NCI-H2196 (cell line): ENCODE results near the gene LRP1B.

Source experiments
- DNase-seq: peaks from one replicate; lab custom pipeline; 2025; ENCODE audit not compliant: unreplicated experiment; lab: John Stamatoyannopoulos, UW

LRP1B gene

DNA sequence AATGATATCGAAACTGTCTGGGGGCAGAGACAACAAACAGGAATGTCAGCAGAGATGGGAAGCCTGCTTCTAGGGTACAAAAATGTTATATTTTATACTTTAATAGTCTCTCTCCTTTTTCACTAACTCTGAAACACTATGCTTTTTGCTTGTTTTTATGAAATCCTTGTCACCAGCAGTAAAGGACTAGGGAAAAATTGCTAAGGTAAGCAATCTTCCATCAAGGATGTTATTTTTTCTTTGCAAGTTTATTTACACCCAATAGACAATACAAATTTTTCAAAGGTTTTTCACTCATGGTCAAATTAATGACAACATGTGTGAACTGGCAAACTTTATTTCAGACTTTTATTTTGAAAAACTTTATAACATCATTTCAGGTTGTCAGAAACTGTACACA, 1884.8 kb downstream of the LRP1B start:
- no peak for DNase-seq

DNA sequence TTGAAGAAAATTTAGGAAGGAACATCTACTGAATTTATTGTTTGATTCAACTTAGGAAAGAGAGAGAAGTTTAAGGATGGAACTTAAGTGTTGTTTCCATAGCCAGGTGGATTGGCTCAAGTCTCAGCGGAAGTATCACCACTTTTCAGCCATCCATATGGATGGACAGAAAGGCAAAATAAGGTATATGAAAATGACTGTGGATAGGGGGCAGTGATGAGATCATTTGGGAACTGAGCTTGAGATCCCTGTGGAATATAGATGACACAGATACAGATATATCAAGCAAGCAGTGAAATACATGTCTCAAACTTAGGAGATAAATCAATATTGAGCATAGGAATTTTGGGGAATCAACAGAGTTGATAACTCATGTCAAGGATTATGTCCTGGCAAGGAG, 1887.9 kb downstream of the LRP1B start:
- DNase-seq, result no peak

DNA sequence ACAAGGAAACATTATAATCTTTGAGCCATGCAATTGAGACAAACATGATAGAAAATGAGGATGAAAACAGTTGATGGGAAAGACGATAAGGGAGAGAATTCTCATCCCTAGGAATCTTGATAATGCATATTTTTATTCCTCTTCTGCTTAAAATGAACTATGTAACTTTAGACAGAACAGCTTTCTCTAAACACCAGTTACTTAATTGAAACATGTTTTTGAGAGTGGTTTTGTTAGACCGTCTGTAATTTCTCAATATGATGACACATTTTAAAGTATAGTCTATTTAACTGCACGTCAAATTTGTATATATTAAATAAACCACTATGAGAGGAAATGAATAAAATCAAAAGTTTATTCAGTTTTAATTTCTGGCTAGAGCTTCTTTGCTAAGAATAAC, 1896.7 kb downstream of the LRP1B start:
- no peak for DNase-seq

GRCh38 chr2:140210963-140211362, 1919.9 kb downstream of the LRP1B start:
- DNase-seq, result no peak

DNA sequence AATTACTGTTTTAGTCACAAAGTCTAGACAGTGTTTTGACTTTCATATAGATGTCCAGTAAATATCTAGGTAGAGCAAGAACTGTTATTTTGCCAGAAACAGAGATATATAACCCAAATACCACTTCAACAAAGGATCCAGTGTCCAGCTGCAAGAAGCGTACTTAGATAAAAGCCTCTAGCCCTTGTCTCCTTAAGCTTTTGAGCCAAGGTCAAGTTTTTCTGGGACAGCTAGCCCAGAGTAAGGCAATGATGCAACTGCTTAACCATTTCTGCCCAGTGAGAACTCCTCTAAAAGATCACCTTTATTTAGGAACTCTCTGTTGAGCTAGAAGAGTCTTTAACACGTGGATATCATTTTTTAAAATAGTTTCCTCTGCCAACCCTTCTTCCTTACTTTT, 1925.7 kb downstream of the LRP1B start:
- DNase-seq, result no peak

DNA sequence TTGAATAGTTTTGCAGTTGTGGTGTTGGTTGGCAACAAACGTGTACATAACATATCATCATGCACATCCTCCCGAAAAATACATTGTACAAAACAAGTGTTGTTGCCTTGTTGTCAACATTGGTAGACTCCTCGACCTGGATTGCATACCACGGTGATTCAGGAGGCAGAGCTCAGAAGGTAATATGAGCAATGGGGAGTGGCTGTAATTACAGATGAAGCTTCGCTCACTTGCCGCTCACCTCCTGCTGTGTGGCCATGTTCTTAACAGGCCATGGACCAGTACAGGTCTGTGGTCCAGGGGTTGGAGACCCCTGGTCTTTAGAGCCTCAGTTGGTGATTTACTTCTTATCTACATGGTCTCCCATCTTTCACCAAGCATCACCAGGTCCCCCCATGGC, 1927.5 kb downstream of the LRP1B start:
- no peak for DNase-seq

- no peak for DNase-seq
These were observed 1929.2 kb downstream of the LRP1B start for GRCh38 chr2:140201572-140201971.

GRCh38 chr2:140200764-140201163, 1930.1 kb downstream of the LRP1B start:
- DNase-seq, result no peak

GRCh38 chr2:140200307-140200706, 1930.5 kb downstream of the LRP1B start:
- no peak for DNase-seq

GRCh38 chr2:140199312-140199711, 1931.5 kb downstream of the LRP1B start:
- DNase-seq, result no peak

DNA sequence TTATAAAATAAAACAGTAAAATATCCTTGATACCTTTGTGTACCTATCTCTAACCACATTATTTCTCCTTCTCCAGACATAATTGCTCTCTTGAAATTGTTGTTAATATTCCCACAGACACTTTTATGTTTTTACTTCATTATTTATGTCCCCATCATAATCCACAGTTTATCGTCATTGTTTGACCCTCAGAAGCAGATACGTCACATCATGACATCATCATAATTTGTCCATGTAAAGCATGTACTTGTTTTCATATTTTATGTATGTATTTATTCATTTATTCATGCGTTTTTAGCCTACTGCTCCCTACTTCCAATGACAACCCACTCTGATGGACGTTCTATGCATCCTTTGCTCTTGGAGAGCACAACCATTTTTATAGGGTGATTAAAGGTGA, 1943.7 kb downstream of the LRP1B start:
- no peak for DNase-seq

DNA sequence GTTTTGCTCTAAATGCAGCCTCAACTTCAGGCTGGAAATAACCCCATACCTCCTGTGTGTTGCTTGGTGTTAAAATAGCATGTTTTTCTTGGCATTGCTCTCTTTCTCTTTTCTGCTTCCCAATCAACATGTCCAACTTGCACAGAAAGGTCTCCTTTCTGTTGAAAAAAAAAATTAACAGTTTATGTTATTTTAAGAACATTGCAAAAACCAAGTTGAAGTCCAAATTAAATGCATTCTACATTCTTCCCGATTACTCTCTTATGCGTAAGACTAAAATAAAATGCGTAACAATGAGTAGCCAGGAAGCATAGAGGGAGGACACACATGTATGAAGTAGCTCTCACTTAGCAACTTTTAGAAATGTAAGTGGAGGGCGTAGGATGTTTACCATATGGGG, 1944.5 kb downstream of the LRP1B start:
- no peak for DNase-seq

GRCh38 chr2:140185076-140185475, 1945.7 kb downstream of the LRP1B start:
- no peak for DNase-seq

- DNase-seq, result no peak
These were observed 1947.6 kb downstream of the LRP1B start for GRCh38 chr2:140183056-140183765.
